GM23338 (cell line): ENCODE measurements around the gene BBS1. TPM values are rescaled to one million over a fixed set of nuclear protein-coding genes. Genes with fewer than 3 reads are reported as not detected.

Experiments used
- ATAC-seq: fragments of 200-7000 bp; cut with Tn5 transposase; 3 replicates; pipeline ENCODE4 v1.9.1; 2020
- DNase-seq: peaks from one replicate; pipeline ENCODE4 v3.0.0-alpha.2; 2015; ENCODE audit warnings: low spot score
- H2AFZ ChIP-seq: fragments of 200-600 bp; sonication (generic); 2 replicates; pipeline ENCODE4 v1.8.0; 2016; ENCODE audit warnings: antibody characterized with exemption, mild to moderate bottlenecking, moderate library complexity
- H3F3A ChIP-seq: fragments of 200-600 bp; sonication (generic); replicated peaks from 2 replicates; pipeline ENCODE4 v1.8.0; 2017; ENCODE audit warnings: antibody characterized with exemption, mixed run types, low read depth
- H3K27ac ChIP-seq: fragments of 200-600 bp; sonication (generic); 2 replicates; pipeline ENCODE4 v1.6.1; 2016; ENCODE audit warnings: low read depth
- H3K27me3 ChIP-seq: fragments of 200-600 bp; sonication (generic); 2 replicates; pipeline ENCODE4 v1.8.0; 2016; ENCODE audit warnings: mild to moderate bottlenecking, mixed run types, moderate library complexity; ENCODE audit not compliant: insufficient read depth
- H3K36me3 ChIP-seq: fragments of 200-600 bp; sonication (generic); 2 replicates; pipeline ENCODE4 v1.8.0; 2016; ENCODE audit warnings: mild to moderate bottlenecking; ENCODE audit not compliant: insufficient read depth
- H3K4me1 ChIP-seq: fragments of 200-600 bp; sonication (generic); 2 replicates; pipeline ENCODE4 v1.8.0; 2016; ENCODE audit warnings: mild to moderate bottlenecking, moderate library complexity; ENCODE audit not compliant: insufficient read depth
- H3K4me2 ChIP-seq: fragments of 200-600 bp; sonication (generic); 2 replicates; pipeline ENCODE4 v1.7.1; 2017; ENCODE audit warnings: mixed run types
- H3K4me3 ChIP-seq: fragments of 200-600 bp; sonication (generic); 2 replicates; pipeline ENCODE4 v1.6.1; 2016; ENCODE audit warnings: mixed run types
- H3K79me2 ChIP-seq: fragments of 200-600 bp; sonication (generic); replicated peaks from 2 replicates; pipeline ENCODE4 v1.8.0; 2017; ENCODE audit warnings: mild to moderate bottlenecking; ENCODE audit not compliant: insufficient read depth
- H3K9me2 ChIP-seq: fragments of 200-600 bp; sonication (generic); 2 replicates; pipeline ENCODE4 v1.8.0; 2017; ENCODE audit not compliant: insufficient read depth
- H4K20me1 ChIP-seq: fragments of 200-600 bp; sonication (generic); replicated peaks from 2 replicates; pipeline ENCODE4 v1.8.0; 2017; ENCODE audit warnings: mild to moderate bottlenecking; ENCODE audit not compliant: insufficient read depth
- H3K27ac Mint-ChIP-seq: 2 replicates; pipeline ENCODE4 v1.8.0; 2020; ENCODE audit warnings: inconsistent platforms, mild to moderate bottlenecking, moderate library complexity, mixed read lengths
- H3K27me3 Mint-ChIP-seq: 3 replicates; pipeline ENCODE4 v1.8.0; 2022; ENCODE audit warnings: low read depth, mild to moderate bottlenecking, moderate library complexity, mixed read lengths, inconsistent platforms; ENCODE audit not compliant: insufficient read depth, poor library complexity
- H3K36me3 Mint-ChIP-seq: 3 replicates; pipeline ENCODE4 v1.8.0; 2021; ENCODE audit warnings: low read depth, mild to moderate bottlenecking, inconsistent platforms, moderate library complexity, mixed read lengths
- H3K4me1 Mint-ChIP-seq: 3 replicates; pipeline ENCODE4 v1.8.0; 2020; ENCODE audit warnings: mild to moderate bottlenecking, inconsistent platforms, mixed read lengths
- H3K4me3 Mint-ChIP-seq: 3 replicates; pipeline ENCODE4 v1.8.0; 2021; ENCODE audit warnings: moderate library complexity, mild to moderate bottlenecking, inconsistent platforms, mixed read lengths
- H3K9me3 Mint-ChIP-seq: 3 replicates; pipeline ENCODE4 v1.8.0; 2020; ENCODE audit warnings: moderate library complexity, mild to moderate bottlenecking, inconsistent platforms, mixed read lengths
- CREB1 ChIP-seq: fragments of 250-450 bp; sonication (Bioruptor Pico); IDR thresholded peaks from 2 replicates; pipeline ENCODE4 v1.5.0; 2020; ENCODE audit warnings: low read depth, mild to moderate bottlenecking, moderate library complexity
- EZH2 ChIP-seq: fragments of 200-600 bp; sonication (generic); IDR thresholded peaks from one replicate; pipeline ENCODE4 v1.8.0; 2017; ENCODE audit warnings: antibody characterized with exemption, mild to moderate bottlenecking, low read depth; ENCODE audit not compliant: unreplicated experiment
- EZH2phosphoT487 ChIP-seq: fragments of 200-600 bp; sonication (generic); IDR thresholded peaks from one replicate; pipeline ENCODE4 v1.8.1; 2018; ENCODE audit warnings: antibody characterized with exemption; ENCODE audit not compliant: unreplicated experiment
- JUNB ChIP-seq: IDR thresholded peaks from one replicate; pipeline ENCODE4 v1.6.1; 2016; ENCODE audit warnings: antibody characterized with exemption; ENCODE audit not compliant: unreplicated experiment
- NANOG ChIP-seq: IDR thresholded peaks from 2 replicates; pipeline ENCODE4 v1.6.1; 2016; ENCODE audit warnings: antibody characterized with exemption, borderline replicate concordance
- POLR2AphosphoS5 ChIP-seq: IDR thresholded peaks from 2 replicates; pipeline ENCODE4 v1.6.1; 2016; ENCODE audit warnings: antibody characterized with exemption, low read depth
- STAT1 ChIP-seq: IDR thresholded peaks from one replicate; pipeline ENCODE4 v1.6.1; 2016; ENCODE audit warnings: antibody characterized with exemption; ENCODE audit not compliant: unreplicated experiment
- polyA plus RNA-seq: library from polyadenylated mRNA; unstranded; fragments of >200 nt; fragmentation: Nextera tagmentation; extraction: Ambion mirVana; gene quantifications from 2 replicates; pipeline ENCODE4 v1.2.1, GENCODE V29; 2016
- total RNA-seq: library from RNA; depleted of rRNA; stranded (reverse); fragments of >200 nt; shearing (Covaris generic); gene quantifications from 2 replicates; pipeline ENCODE4 v1.2.3, GENCODE V29; 2014
- TF ChIP-seq, protein P1 (sequence below): IDR thresholded peaks from one replicate; pipeline ENCODE4 v1.6.1; 2018; ENCODE audit warnings: antibody characterized with exemption; ENCODE audit not compliant: unreplicated experiment
- TF ChIP-seq, protein P2 (sequence below), 2 experiments: fragments of 200-600 bp in 1 of 2; sonication (generic) in 1 of 2; conservative IDR thresholded peaks; 2 replicates each; pipeline versions ENCODE4 v1.5.1 to v1.6.1; 2016 to 2017; ENCODE audit warnings: antibody characterized with exemption in 2 of 2, low read depth in 2 of 2, mild to moderate bottlenecking in 2 of 2, moderate library complexity in 1 of 2

The BBS1 gene
- total and polyA plus RNA-seq, 2 experiments from 2014 or later = 11.6 to 41.3 TPM

- peaks cover 27% of the 10 kb centered on the region for H3K4me1 Mint-ChIP-seq
- H3K27me3 Mint-ChIP-seq = peaks cover 16% of the 10 kb centered on the region
- Histone ChIP-seq H3K4me1 (peaks cover 18% of the 10 kb centered on the region), H3K9me2 (no peaks in the 10 kb centered on the region), H3K4me2 (no peak overlapping the region), H2AFZ (no peak overlapping the region), H3K27ac (no peak overlapping the region), H3K36me3 (no peaks in the 10 kb centered on the region), H3K27me3 (no peaks in the 10 kb centered on the region), H3K4me3 (no peak overlapping the region), H3K79me2 (peaks cover 4% of the 10 kb centered on the region; the same call in 1 of the 2 replicates), H4K20me1 (no peaks in the 10 kb centered on the region), H3F3A (0 out of 2 replicates have a peak, but pooled peaks cover 7% of the 10 kb centered on the region)
- TF ChIP-seq POLR2AphosphoS5 (no peak), JUNB (no peak), NANOG (no peak), STAT1 (no peak), EZH2phosphoT487 (no peak), EZH2 (no peak), CREB1 (CRISPR knock-in tag) (no peak)
- TF ChIP-seq, protein P1, sequence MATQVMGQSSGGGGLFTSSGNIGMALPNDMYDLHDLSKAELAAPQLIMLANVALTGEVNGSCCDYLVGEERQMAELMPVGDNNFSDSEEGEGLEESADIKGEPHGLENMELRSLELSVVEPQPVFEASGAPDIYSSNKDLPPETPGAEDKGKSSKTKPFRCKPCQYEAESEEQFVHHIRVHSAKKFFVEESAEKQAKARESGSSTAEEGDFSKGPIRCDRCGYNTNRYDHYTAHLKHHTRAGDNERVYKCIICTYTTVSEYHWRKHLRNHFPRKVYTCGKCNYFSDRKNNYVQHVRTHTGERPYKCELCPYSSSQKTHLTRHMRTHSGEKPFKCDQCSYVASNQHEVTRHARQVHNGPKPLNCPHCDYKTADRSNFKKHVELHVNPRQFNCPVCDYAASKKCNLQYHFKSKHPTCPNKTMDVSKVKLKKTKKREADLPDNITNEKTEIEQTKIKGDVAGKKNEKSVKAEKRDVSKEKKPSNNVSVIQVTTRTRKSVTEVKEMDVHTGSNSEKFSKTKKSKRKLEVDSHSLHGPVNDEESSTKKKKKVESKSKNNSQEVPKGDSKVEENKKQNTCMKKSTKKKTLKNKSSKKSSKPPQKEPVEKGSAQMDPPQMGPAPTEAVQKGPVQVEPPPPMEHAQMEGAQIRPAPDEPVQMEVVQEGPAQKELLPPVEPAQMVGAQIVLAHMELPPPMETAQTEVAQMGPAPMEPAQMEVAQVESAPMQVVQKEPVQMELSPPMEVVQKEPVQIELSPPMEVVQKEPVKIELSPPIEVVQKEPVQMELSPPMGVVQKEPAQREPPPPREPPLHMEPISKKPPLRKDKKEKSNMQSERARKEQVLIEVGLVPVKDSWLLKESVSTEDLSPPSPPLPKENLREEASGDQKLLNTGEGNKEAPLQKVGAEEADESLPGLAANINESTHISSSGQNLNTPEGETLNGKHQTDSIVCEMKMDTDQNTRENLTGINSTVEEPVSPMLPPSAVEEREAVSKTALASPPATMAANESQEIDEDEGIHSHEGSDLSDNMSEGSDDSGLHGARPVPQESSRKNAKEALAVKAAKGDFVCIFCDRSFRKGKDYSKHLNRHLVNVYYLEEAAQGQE = no peak
- TF ChIP-seq, protein P2, sequence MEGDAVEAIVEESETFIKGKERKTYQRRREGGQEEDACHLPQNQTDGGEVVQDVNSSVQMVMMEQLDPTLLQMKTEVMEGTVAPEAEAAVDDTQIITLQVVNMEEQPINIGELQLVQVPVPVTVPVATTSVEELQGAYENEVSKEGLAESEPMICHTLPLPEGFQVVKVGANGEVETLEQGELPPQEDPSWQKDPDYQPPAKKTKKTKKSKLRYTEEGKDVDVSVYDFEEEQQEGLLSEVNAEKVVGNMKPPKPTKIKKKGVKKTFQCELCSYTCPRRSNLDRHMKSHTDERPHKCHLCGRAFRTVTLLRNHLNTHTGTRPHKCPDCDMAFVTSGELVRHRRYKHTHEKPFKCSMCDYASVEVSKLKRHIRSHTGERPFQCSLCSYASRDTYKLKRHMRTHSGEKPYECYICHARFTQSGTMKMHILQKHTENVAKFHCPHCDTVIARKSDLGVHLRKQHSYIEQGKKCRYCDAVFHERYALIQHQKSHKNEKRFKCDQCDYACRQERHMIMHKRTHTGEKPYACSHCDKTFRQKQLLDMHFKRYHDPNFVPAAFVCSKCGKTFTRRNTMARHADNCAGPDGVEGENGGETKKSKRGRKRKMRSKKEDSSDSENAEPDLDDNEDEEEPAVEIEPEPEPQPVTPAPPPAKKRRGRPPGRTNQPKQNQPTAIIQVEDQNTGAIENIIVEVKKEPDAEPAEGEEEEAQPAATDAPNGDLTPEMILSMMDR (conservative IDR thresholded peaks at IDR 0.05; ENCODE audit: low read depth in 2 of 2) = no peak
- peaks cover 1% of the 10 kb centered on the region; the same call in 2 of the 3 replicates for H3K36me3 Mint-ChIP-seq
- no peak overlapping the region for H3K27ac Mint-ChIP-seq
- no peak for DNase-seq
- H3K4me3 Mint-ChIP-seq = no peak overlapping the region; the same call in 2 of the 3 replicates
- H3K9me3 Mint-ChIP-seq = no peaks in the 10 kb centered on the region; the same call in 1 of the 3 replicates
- no peak for ATAC-seq
These were observed 31.9 kb downstream of the BBS1 start for GRCh38 chr11:66542362-66542761.
